Keratinocyte (primary cell): ENCODE results near the gene FANCD2. TPM values are rescaled to one million over a fixed set of nuclear protein-coding genes. Genes with fewer than 3 reads are reported as not detected.

Experiments
- DNase-seq: peaks from one replicate; pipeline ENCODE4 v3.0.0-alpha.2; 2011; ENCODE audit warnings: low read depth, missing footprints, low spot score
- FAIRE-seq: peaks from 2 replicates; lab custom pipeline; 2011; peaks lifted over from hg19 to GRCh38; lab: Jason Lieb, UNC
- H2AFZ ChIP-seq: 2 replicates; pipeline ENCODE4 v1.6.0; 2012; ENCODE audit warnings: low read length, control low read depth, inconsistent platforms; ENCODE audit not compliant: control insufficient read depth
- H3K27ac ChIP-seq: 2 replicates; pipeline ENCODE4 v1.5.1; 2011; ENCODE audit warnings: low read length; ENCODE audit not compliant: control insufficient read depth, insufficient read depth
- H3K27me3 ChIP-seq: 3 replicates; pipeline ENCODE4 v1.6.0; 2011; ENCODE audit warnings: low read length; ENCODE audit not compliant: control insufficient read depth, insufficient read depth; ENCODE audit errors: extremely low read depth
- H3K36me3 ChIP-seq, 2 experiments: 2 replicates in 1 of 2; 3 replicates in 1 of 2; pipeline ENCODE4 v1.5.1; 2011; ENCODE audit warnings: low read length in 2 of 2, mild to moderate bottlenecking in 1 of 2; ENCODE audit not compliant: control insufficient read depth in 2 of 2, insufficient read depth in 2 of 2; ENCODE audit errors: extremely low read depth in 1 of 2
- H3K4me1 ChIP-seq: 3 replicates; pipeline ENCODE4 v1.5.1; 2011; ENCODE audit warnings: low read length; ENCODE audit not compliant: control insufficient read depth, insufficient read depth; ENCODE audit errors: extremely low read depth
- H3K4me2 ChIP-seq: 3 replicates; pipeline ENCODE4 v1.6.0; 2011; ENCODE audit warnings: low read depth, low read length; ENCODE audit not compliant: control insufficient read depth, insufficient read depth; ENCODE audit errors: extremely low read depth
- H3K4me3 ChIP-seq, 3 experiments: fragments of 200-600 bp in 1 of 3; sonication (generic) in 1 of 3; 2 replicates in 2 of 3; 3 replicates in 1 of 3; pipeline ENCODE4 v1.5.1; 2011 to 2016; ENCODE audit warnings: low read length in 3 of 3, mild to moderate bottlenecking in 3 of 3, control low read depth in 2 of 3, inconsistent platforms in 1 of 3, low read depth in 1 of 3, mixed read lengths in 1 of 3, mixed run types in 1 of 3, moderate library complexity in 1 of 3; ENCODE audit not compliant: control insufficient read depth in 2 of 3, insufficient read depth in 2 of 3; ENCODE audit errors: extremely low read depth in 1 of 3
- H3K79me2 ChIP-seq: 2 replicates; pipeline ENCODE4 v1.6.0; 2012; ENCODE audit warnings: low read length; ENCODE audit not compliant: control insufficient read depth, insufficient read depth
- H3K9ac ChIP-seq: 3 replicates; pipeline ENCODE4 v1.6.0; 2011; ENCODE audit warnings: low read length; ENCODE audit not compliant: control insufficient read depth, insufficient read depth; ENCODE audit errors: extremely low read depth
- H3K9me1 ChIP-seq: 3 replicates; pipeline ENCODE4 v1.6.0; 2011; ENCODE audit warnings: low read length; ENCODE audit not compliant: control insufficient read depth, insufficient read depth; ENCODE audit errors: extremely low read depth
- H3K9me3 ChIP-seq: 2 replicates; pipeline ENCODE4 v1.5.1; 2012; ENCODE audit warnings: low read depth, low read length; ENCODE audit not compliant: control insufficient read depth
- H4K20me1 ChIP-seq: 3 replicates; pipeline ENCODE4 v1.6.0; 2011; ENCODE audit warnings: low read length; ENCODE audit not compliant: control insufficient read depth, insufficient read depth; ENCODE audit errors: extremely low read depth
- CTCF ChIP-seq, 3 experiments: IDR thresholded peaks in 1 of 3; conservative IDR thresholded peaks in 1 of 3; optimal IDR thresholded peaks in 1 of 3; 2 replicates in 2 of 3; 3 replicates in 1 of 3; pipeline versions ENCODE3 to v1.5.1; 2011; ENCODE audit warnings: low read length in 3 of 3, mild to moderate bottlenecking in 3 of 3, moderate library complexity in 2 of 3, control low read depth in 1 of 3, inconsistent platforms in 1 of 3; ENCODE audit not compliant: insufficient read depth in 2 of 3; ENCODE audit errors: extremely low read depth in 1 of 3
- EZH2 ChIP-seq: IDR thresholded peaks from one replicate; pipeline ENCODE4 v1.6.1; 2012; ENCODE audit warnings: inconsistent platforms, mild to moderate bottlenecking, low read length, moderate library complexity
- dilution Hi-C: fragments of 300-500 bp; cut with MboI; formaldehyde crosslinking; loops from one replicate; pipeline ENCODE4 v1.7.0; 2020; ENCODE audit warnings: low sequenced_read_pairs; ENCODE audit not compliant: extremely low pct_ligation_motif_present
- polyA plus RNA-seq, 5 experiments: library from polyadenylated mRNA; depleted of rRNA in 3 of 5; stranded (reverse) in 3 of 5; stranded (forward) in 1 of 5; unstranded in 1 of 5; fragments of >200 nt; gene quantifications; 1 replicate in 1 of 5; 2 replicates in 3 of 5; 3 replicates in 1 of 5; pipeline versions ENCODE4 v1.2.1 to v1.2.3, GENCODE V29; 2011 to 2012; ENCODE audit warnings: missing spikeins in 2 of 5, low read depth in 1 of 5, low replicate concordance in 1 of 5

The FANCD2 gene
- polyA plus RNA-seq, 1 donor (not counting 4 experiments of a cell fraction or from before 2014, with no cell fraction given), result 12.5 TPM

- no peaks in the 10 kb centered on the region for H4K20me1 ChIP-seq
- no peaks in the 10 kb centered on the region for H3K9me1 ChIP-seq
- no peak for DNase-seq
- no peak overlapping the region for H3K9ac ChIP-seq
- H3K4me3 ChIP-seq, result no peak overlapping the region
- H3K79me2 ChIP-seq, result no peaks in the 10 kb centered on the region
- no peaks in the 10 kb centered on the region for H3K9me3 ChIP-seq
- no peaks in the 10 kb centered on the region for H3K27me3 ChIP-seq
- H3K27ac ChIP-seq, result no peak overlapping the region
- FAIRE-seq, result no peak
- H3K4me1 ChIP-seq, result peaks cover 3% of the 10 kb centered on the region
- dilution Hi-C loops, result no loop called here
- no peak overlapping the region for H2AFZ ChIP-seq
- TF ChIP-seq EZH2 (no peak), CTCF (optimal IDR thresholded peaks at IDR 0.05 in 1 of 3, IDR thresholded peaks at IDR 0.05 in 1 of 3, conservative IDR thresholded peaks at IDR 0.05 in 1 of 3; ENCODE audit: extremely low read depth in 1 of 3, insufficient read depth in 2 of 3, low read length in 3 of 3) (no peak)
- H3K36me3 ChIP-seq, result peaks cover 3 to 6% of the 10 kb centered on the region in 2 experiments
- H3K4me2 ChIP-seq, result no peak overlapping the region
Measured at GRCh38 chr3:10004506-10004905, 21.7 kb upstream of the FANCD2 start.

DNA sequence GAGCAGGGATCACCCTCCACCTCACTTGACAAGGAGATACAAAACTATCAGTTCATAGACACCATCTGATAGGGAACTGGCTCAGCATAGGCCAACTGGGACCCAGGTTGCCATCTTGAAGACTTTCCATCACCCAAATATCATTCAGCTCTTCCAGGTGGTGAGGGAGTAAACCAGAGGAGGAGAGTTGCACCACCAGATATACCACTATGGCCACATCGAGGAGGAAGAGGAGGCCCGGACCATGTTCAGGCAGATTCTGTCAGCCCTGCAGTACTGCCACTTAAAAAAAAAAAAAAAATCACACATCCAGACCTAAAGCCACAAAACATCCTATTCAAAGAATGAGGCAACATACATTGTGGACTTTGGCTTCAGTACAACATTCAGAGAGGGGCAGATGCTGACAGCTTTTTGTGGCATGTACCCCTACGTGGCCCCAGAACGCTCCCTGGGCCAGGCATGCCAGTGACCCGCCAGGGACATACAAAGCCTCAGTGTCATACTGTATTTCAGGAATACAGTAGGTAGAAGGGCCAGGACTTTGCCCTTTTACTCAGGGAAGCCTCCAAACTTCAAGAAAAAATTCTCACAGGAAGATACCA lies 21.2 kb upstream of the FANCD2 start:
- H3K27me3 ChIP-seq, result no peaks in the 10 kb centered on the region
- H3K36me3 ChIP-seq, result peaks cover 3 to 6% of the 10 kb centered on the region in 2 experiments
- FAIRE-seq, result no peak
- no peak overlapping the region for H2AFZ ChIP-seq
- no peak overlapping the region for H3K4me2 ChIP-seq
- dilution Hi-C loops, result no loop called here
- no peak overlapping the region for H3K9ac ChIP-seq
- H3K4me3 ChIP-seq, result no peak overlapping the region
- H4K20me1 ChIP-seq, result no peaks in the 10 kb centered on the region
- no peaks in the 10 kb centered on the region for H3K79me2 ChIP-seq
- no peaks in the 10 kb centered on the region for H3K9me1 ChIP-seq
- no peak for TF ChIP-seq EZH2
- TF ChIP-seq CTCF (optimal IDR thresholded peaks at IDR 0.05 in 1 of 3, IDR thresholded peaks at IDR 0.05 in 1 of 3, conservative IDR thresholded peaks at IDR 0.05 in 1 of 3; ENCODE audit: extremely low read depth in 1 of 3, insufficient read depth in 2 of 3, low read length in 3 of 3), result no peak
- peaks cover 3% of the 10 kb centered on the region for H3K4me1 ChIP-seq
- no peak for DNase-seq
- H3K9me3 ChIP-seq, result no peaks in the 10 kb centered on the region
- H3K27ac ChIP-seq, result no peak overlapping the region
